ENCODE data around the gene ATXN7L2.
"Not testable (repeated sequence)": the region's sequence is repeated elsewhere in the genome, so short reads cannot be mapped to it uniquely, and the experiment has no call there.

The ATXN7L2 gene

GRCh38 chr1:109483672-109484518 is at the start of gene ATXN7L2:
Gene ATXN7L2 (plus strand): TSS chr1:109483905. CDS start chr1:109483954, 49 bp downstream.
- DNase-seq = peak; percentile 84 to 92 (median 90)

GRCh38 chr1:109434484-109434883 is 49.2 kb upstream of the ATXN7L2 start:
- no peak for DNase-seq

GRCh38 chr1:109438798-109439297 is 44.9 kb upstream of the ATXN7L2 start:
- no peak for DNase-seq

DNA sequence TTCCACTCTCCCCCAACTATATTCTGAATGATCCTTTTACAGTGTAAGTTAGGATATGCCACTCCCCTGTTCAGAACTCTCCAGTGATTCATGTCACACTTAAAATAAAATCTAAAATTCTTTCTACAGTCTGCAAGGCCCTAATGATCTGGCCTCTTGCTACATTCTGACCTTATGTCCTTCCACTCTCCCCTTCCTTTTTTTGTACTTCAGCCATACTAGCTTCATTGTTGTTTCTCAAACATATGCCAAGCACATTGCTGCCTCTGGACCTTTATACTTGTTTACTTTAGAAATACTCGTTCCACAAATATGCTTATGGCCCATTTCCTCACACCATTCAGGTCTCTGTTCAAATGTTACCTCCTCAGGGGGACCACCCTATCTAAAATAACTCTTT is 42.6 kb upstream of the ATXN7L2 start:
- DNase-seq = no peak

- DNase-seq = no peak
Measured at GRCh38 chr1:109443476-109443875, 40.2 kb upstream of the ATXN7L2 start.

DNA sequence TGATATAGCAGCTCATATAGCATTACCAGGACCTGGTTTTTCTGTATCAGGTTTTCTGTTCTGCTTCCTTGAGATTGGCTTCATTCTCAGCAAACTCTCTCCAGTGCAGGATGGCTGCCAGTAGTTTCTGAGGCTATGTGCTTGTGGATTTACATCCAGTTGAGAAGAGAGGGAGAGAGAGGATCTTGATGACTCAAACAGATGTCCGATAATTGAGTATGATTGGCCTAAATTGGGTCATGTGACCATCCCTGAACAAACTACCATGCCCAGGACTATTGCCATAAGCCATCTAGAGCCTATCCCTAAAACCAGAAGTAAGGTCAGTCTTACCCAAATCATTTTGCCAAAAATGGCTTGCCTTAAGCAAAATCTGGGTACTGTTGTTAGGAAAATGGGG is 39.4 kb upstream of the ATXN7L2 start:
- no peak for DNase-seq

DNA sequence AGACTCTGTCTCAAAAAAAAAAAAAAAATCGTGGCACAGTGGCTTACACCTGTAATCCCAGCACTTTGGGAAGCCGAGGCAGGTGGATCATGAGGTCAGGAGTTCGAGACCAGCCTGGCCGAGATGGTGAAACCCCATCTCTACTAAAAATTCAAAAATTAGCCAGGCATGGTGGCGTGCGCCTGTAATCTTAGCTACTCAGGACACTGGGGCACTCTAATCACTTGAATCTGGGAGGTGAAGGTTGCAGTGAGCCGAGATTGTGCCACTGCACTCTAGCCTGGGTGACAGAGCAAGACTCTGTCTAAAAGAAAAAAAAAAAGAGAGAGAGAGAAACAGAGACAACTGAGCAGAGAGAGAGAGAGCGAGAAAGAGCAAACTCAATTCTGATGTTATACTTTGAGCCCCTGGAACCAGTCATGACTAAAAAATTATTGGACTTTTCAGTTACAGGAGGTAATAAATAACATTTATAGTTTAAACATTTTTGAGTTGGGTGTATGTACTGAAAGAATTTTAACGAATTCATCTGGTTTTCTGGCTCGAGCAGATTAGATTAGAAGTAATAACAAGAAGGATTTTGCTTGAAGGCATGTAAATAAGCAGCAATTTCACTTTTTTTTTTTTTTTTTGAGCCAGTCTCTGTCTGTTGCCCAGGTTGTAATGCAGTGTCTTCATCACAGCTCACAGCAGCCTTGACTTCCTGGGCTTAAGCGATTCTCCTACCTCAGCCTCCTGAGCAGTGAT is 37.6 kb upstream of the ATXN7L2 start:
- DNase-seq = not testable (repeated sequence)

- no peak for DNase-seq
Measured at GRCh38 chr1:109447524-109447923, 36.2 kb upstream of the ATXN7L2 start.

DNA sequence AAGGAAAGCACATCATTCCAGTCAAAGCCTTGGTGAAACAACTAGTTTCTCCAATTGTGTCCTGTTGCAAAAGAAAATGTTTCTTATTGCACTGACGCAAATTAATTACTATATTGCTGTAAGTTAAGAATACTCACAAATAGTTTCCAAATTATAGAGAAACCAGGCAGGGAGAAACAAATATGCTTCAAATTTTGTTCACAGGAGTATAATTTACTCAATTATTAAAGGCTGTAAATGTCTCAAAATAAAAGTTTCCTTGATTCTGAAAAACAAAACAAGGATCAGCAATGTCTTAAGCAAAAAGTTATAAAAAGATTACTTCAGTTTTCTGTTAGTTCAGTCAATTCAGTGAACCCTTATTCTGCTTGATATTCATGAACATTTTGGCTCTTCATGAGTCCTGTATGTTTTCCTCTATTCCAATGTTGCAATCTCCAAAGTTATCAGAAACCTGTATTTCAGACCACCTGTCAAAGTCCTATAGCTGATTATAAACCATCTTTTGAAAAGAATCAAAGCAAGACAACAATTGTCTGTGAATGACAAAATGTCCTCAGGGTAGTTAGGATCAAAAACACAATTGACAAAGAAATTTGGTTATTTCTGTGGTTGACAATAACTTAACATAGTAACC is 29.1 kb upstream of the ATXN7L2 start:
- no peak for DNase-seq

GRCh38 chr1:109457819-109458218 is 25.9 kb upstream of the ATXN7L2 start:
- DNase-seq = no peak

DNA sequence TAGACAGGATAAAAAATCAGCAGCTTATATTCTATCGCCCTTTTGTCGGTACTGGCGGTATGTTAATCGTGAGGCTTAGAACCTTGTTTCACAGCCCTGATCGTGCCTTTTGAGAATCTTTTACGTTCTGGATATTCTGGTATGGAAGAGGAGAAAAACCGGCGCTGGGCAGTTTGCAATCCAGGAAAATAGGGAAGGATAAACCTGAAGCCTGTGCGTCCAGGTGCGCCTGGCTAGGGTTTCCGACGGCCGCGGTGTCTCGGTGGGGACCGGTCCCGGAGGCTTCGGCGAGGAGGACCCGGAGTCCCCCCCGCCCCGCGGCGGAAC is 17.6 kb upstream of the ATXN7L2 start:
- no peak for DNase-seq

- DNase-seq = no peak
Measured at GRCh38 chr1:109466452-109467300, 17.0 kb upstream of the ATXN7L2 start, which contains the start of gene SYPL2. Gene SYPL2 (plus strand): TSS chr1:109466546. CDS start chr1:109466844, 298 bp downstream.

DNA sequence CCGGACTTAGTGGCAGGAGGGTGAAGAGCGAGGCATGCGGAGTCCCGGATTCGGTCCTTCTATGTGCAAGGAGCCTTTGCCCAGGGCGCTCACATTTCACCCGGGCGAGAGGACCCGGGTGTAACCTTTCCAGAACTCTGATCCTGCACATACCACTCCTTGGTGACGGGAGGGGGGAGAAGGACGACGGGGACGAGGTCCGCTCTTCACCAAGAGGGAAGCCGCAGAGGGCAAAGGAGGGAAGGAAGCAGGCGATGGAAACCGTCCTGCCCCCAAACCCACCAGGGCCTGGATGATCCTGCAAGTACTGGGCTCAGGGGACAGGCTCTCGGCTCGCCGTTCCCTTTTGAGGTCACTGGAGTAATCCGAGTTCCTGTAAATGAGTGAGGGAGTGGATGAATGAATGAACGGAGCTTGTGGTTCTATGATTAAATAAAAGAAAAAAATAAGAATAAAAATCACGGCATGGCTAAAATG is 16.4 kb upstream of the ATXN7L2 start:
- no peak for DNase-seq

DNA sequence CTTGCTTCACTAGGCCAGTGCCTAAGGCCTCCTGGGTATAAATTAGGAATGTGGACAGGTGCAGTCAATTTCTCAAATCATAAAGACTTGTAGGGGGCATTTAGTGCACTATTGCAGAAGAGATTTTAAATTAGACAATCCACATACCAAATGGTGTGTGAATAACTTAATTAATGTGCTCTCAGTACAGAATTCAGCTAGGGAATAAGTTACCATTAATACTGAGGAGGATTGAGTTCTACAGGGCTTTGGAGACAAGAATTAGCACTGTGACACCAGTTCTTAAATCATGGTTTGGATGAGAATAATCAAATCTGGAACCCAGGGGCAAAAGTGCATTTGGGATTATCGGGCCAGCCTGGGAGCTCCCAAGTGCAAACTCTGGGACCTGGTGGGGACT is 15.6 kb upstream of the ATXN7L2 start:
- no peak for DNase-seq

DNA sequence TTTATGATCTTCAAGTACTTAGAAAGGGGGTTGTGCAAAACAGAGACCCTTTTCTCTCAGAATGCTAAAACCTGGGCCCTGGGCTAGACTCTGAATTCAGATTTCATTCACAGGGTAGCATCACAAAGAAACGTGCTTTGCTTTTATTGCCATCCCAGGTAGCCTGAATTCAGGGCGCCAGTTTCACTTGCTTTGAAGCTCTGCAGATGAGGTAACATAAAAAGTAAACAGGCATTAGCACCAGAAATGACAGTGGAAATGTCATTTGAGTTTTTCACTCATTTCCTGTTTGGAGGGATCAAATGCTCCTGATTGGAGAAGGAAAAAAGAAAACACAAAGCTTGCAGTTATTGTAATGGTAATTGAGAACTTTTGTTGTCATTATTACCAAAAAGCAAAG is 14.8 kb upstream of the ATXN7L2 start:
- DNase-seq = no peak

GRCh38 chr1:109470245-109470644 is 13.5 kb upstream of the ATXN7L2 start:
- no peak for DNase-seq

DNA sequence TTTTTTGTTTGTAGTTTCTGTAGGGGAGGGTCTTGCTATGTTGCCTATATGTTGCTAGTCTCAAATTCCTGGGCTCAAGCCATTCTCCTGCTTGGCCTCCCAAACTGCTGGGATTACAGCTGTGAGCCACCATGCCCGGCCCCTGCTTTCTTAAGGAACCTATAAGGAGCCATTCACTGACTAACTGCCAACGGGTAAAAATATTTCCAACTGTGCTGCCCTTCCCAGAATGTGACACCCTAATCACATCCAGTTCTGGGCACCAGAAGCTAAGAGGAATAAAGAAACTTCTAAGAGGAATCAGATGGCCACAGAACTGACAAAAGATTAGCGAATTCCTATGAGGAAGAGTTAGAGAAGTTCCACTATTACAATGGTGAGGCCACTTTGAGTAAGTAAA is 10.9 kb upstream of the ATXN7L2 start:
- no peak for DNase-seq

DNA sequence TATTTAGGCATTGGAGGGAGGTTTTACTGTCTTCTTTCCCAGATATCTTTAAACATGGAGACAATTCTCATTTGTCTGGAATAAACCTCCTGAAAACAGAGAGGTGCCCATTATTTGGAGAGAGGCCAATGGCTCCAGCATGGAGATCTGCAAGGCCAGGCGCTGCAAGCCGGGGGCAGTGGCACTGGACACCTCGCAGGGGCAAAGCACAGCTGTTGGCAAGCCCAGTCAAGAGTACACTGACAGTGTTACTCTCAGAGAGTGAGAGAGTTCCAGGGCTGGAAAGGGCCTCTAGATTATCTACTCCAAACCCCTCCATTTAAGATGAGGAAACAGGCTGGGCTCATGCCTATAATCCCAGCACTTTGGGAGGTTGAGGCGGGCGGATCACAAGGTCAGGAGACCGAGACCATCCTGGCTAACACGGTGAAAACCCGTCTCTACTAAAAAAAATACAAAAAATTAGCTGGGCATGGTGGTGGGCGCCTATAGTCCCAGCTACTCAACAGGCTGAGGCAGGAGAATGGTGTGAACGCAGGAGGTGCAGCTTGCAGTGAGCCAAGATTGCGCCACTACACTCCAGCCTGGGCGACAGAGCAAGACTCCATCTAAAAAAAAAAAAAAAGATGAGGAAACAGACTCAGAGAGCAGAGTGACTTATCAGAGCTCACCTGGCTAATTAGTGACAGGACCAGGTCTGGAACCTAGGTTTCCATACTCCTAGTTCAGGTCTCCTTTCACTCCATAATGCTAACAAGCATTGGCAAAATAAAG is 10.2 kb upstream of the ATXN7L2 start:
- not testable (repeated sequence) for DNase-seq

DNA sequence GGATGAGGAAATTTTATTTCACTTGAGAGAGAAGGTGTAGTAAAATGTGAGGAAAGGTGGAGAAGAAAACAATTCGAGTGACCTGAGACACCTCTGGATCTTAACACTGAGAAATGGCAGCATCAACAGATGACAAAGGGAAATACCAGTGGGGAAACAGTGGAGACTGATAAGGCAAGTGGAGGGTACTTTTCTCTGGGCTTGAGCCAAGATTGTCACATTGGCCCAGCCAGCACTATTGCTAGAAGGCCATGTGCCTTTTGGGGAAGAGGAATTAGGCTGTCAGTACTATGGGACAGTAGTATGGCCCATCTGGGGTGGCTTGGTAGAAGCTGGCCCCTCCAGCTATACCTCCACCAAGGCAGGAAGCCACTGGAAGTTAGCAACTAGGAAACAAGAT is 9.0 kb upstream of the ATXN7L2 start:
- no peak for DNase-seq

DNA sequence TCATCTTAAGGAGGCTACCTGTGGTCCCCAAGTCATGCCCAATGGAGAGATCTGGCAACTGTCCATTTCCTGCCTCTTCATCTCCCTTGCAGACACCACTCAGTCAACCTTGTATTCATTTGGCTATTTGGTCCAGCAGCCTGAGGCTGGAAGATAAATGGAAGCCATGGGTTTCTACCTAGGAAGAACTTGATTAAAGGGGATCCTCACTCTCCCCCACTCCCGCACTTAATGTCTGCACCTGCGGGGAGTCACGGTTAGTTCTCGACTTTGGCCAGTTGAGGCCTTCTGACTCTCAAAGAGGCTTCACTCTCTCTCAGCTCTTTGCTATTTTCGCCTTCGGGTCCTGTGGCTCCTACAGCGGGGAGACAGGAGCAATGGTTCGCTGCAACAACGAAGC is 8.4 kb upstream of the ATXN7L2 start:
- no peak for DNase-seq

- no peak for DNase-seq
Measured at GRCh38 chr1:109476825-109477224, 6.9 kb upstream of the ATXN7L2 start.

- no peak for DNase-seq
Measured at GRCh38 chr1:109477821-109478220, 5.9 kb upstream of the ATXN7L2 start.

All from activated CD4-positive, CD25-positive, alpha-beta regulatory T cell (primary cell).